Effector memory CD8-positive, alpha-beta T cell (primary cell): ENCODE results near the gene TTC9C.

Experiments
- ATAC-seq: fragments of 150-1000 bp; cut with Tn5 transposase; replicated peaks from 2 replicates; pipeline ENCODE4 v1.10.0; 2021; ENCODE audit warnings: mild to moderate bottlenecking, moderate library complexity
- DNase-seq, 3 experiments: peaks; one replicate each; pipeline ENCODE4 v3.0.0; 2021
- H3K27ac Mint-ChIP-seq, 2 donors: one replicate each; pipeline ENCODE4 v1.8.0; 2022; ENCODE audit warnings: mild to moderate bottlenecking in 2 of 2, mixed read lengths in 2 of 2, moderate library complexity in 2 of 2
- H3K27me3 Mint-ChIP-seq, 2 donors: one replicate each; pipeline ENCODE4 v1.8.0; 2022; ENCODE audit warnings: mixed read lengths in 2 of 2
- H3K36me3 Mint-ChIP-seq: one replicate; pipeline ENCODE4 v1.8.0; 2022; ENCODE audit warnings: mild to moderate bottlenecking, moderate library complexity, mixed read lengths; ENCODE audit not compliant: insufficient read depth
- H3K4me1 Mint-ChIP-seq, 2 donors: one replicate each; pipeline ENCODE4 v1.8.0; 2022; ENCODE audit warnings: low read depth in 2 of 2, mixed read lengths in 2 of 2
- H3K4me3 Mint-ChIP-seq, 2 donors: one replicate each; pipeline ENCODE4 v1.8.0; 2022; ENCODE audit warnings: mild to moderate bottlenecking in 2 of 2, mixed read lengths in 2 of 2, moderate library complexity in 2 of 2
- H3K9me3 Mint-ChIP-seq, 2 donors: one replicate each; pipeline ENCODE4 v1.8.0; 2022; ENCODE audit warnings: mixed read lengths in 2 of 2

TTC9C gene

GRCh38 chr11:62705413-62705812 is 22.9 kb upstream of the TTC9C start:
- peaks cover 40% of the 10 kb centered on the region for H3K36me3 Mint-ChIP-seq
- DNase-seq: no peak
- ATAC-seq: no peak
- H3K9me3 Mint-ChIP-seq: no peaks in the 10 kb centered on the region
- H3K4me1 Mint-ChIP-seq: peaks cover 29 to 35% of the 10 kb centered on the region in 2 donors
- peak overlapping the region; percentile 90 for H3K27ac Mint-ChIP-seq
- no peaks in the 10 kb centered on the region for H3K27me3 Mint-ChIP-seq
- peak overlapping the region; percentile 88 to 89 for H3K4me3 Mint-ChIP-seq

- H3K36me3 Mint-ChIP-seq: peaks cover 48% of the 10 kb centered on the region
- H3K4me3 Mint-ChIP-seq: peak overlapping the region; percentile 88 to 89
- H3K9me3 Mint-ChIP-seq: no peaks in the 10 kb centered on the region
- H3K4me1 Mint-ChIP-seq: peaks cover 29 to 35% of the 10 kb centered on the region in 2 donors
- peak; percentile 88 to 92 (median 90) for DNase-seq
- no peaks in the 10 kb centered on the region for H3K27me3 Mint-ChIP-seq
- H3K27ac Mint-ChIP-seq: peak overlapping the region; percentile 90
- ATAC-seq: peak; percentile 67
Measured at GRCh38 chr11:62705880-62706849, 22.1 kb upstream of the TTC9C start.

GRCh38 chr11:62706850-62707247 is 21.4 kb upstream of the TTC9C start:
- Mint-ChIP-seq H3K4me3 (peak overlapping the region; percentile 88 to 89), H3K9me3 (no peaks in the 10 kb centered on the region), H3K27ac (peak overlapping the region in 1 of 2 donors; percentile 32), H3K27me3 (no peaks in the 10 kb centered on the region), H3K36me3 (peaks cover 51% of the 10 kb centered on the region), H3K4me1 (peaks cover 29 to 35% of the 10 kb centered on the region in 2 donors)
- ATAC-seq (no peak), DNase-seq (no peak)

GRCh38 chr11:62707277-62707861 is 20.9 kb upstream of the TTC9C start, which contains the start of the genes BSCL2 and GNG3:
Gene BSCL2 (minus strand): TSS chr11:62707424. CDS start chr11:62707195, 229 bp downstream.
Gene GNG3 (plus strand): TSS chr11:62707676. CDS start chr11:62708296, 620 bp downstream.
- DNase-seq (no peak), ATAC-seq (no peak)
- Mint-ChIP-seq H3K4me1 (peaks cover 29 to 35% of the 10 kb centered on the region in 2 donors), H3K27ac (peak within 1 kb of the TSS; percentile 94 to 95), H3K27me3 (no peaks in the 10 kb centered on the region), H3K4me3 (peak within 1 kb of the TSS; percentile 89 to 90), H3K36me3 (peaks cover 53% of the 10 kb centered on the region), H3K9me3 (no peaks in the 10 kb centered on the region)

GRCh38 chr11:62708392-62708791 is 19.9 kb upstream of the TTC9C start:
- ATAC-seq (no peak), DNase-seq (no peak)
- Mint-ChIP-seq H3K27me3 (no peaks in the 10 kb centered on the region), H3K4me3 (peak overlapping the region; percentile 87 to 90), H3K9me3 (no peaks in the 10 kb centered on the region), H3K4me1 (peaks cover 31 to 35% of the 10 kb centered on the region in 2 donors), H3K27ac (peak overlapping the region; percentile 94 to 95), H3K36me3 (peaks cover 64% of the 10 kb centered on the region)

GRCh38 chr11:62708793-62709192 is 19.5 kb upstream of the TTC9C start:
- peaks cover 35% of the 10 kb centered on the region in 2 donors for H3K4me1 Mint-ChIP-seq
- DNase-seq (peak in 1 of 3 experiments; percentile 24), ATAC-seq (peak; percentile 13)
- peak overlapping the region; percentile 94 to 95 for H3K27ac Mint-ChIP-seq
- H3K9me3 Mint-ChIP-seq: no peaks in the 10 kb centered on the region
- peaks cover 68% of the 10 kb centered on the region for H3K36me3 Mint-ChIP-seq
- H3K4me3 Mint-ChIP-seq: peak overlapping the region; percentile 87 to 90
- H3K27me3 Mint-ChIP-seq: no peaks in the 10 kb centered on the region

- ATAC-seq (peak; percentile 76), DNase-seq (peak; percentile 96 to 97 (median 96))
- Mint-ChIP-seq H3K9me3 (no peaks in the 10 kb centered on the region), H3K4me1 (peaks cover 35 to 37% of the 10 kb centered on the region in 2 donors), H3K27ac (peak overlapping the region; percentile 94 to 95), H3K4me3 (peak overlapping the region; percentile 87 to 90), H3K27me3 (no peaks in the 10 kb centered on the region), H3K36me3 (peaks cover 73% of the 10 kb centered on the region)
Measured at GRCh38 chr11:62709247-62710000, 18.9 kb upstream of the TTC9C start.

- H3K27me3 Mint-ChIP-seq: no peaks in the 10 kb centered on the region
- peak overlapping the region; percentile 87 to 90 for H3K4me3 Mint-ChIP-seq
- ATAC-seq (no peak), DNase-seq (no peak)
- H3K27ac Mint-ChIP-seq: peak overlapping the region; percentile 94 to 95
- H3K36me3 Mint-ChIP-seq: peaks cover 79% of the 10 kb centered on the region
- no peaks in the 10 kb centered on the region for H3K9me3 Mint-ChIP-seq
- peaks cover 35 to 38% of the 10 kb centered on the region in 2 donors for H3K4me1 Mint-ChIP-seq
Measured at GRCh38 chr11:62710001-62710345, 18.3 kb upstream of the TTC9C start.

- H3K27me3 Mint-ChIP-seq: no peaks in the 10 kb centered on the region
- no peak for DNase-seq
- no peak overlapping the region for H3K4me3 Mint-ChIP-seq
- H3K4me1 Mint-ChIP-seq: peaks cover 20 to 30% of the 10 kb centered on the region in 2 donors
- peaks cover 86% of the 10 kb centered on the region for H3K36me3 Mint-ChIP-seq
- no peak for ATAC-seq
- H3K9me3 Mint-ChIP-seq: no peaks in the 10 kb centered on the region
- peak overlapping the region in 1 of 2 donors; percentile 61 for H3K27ac Mint-ChIP-seq
Measured at GRCh38 chr11:62712276-62712812, 15.9 kb upstream of the TTC9C start.

- H3K4me3 Mint-ChIP-seq: no peak overlapping the region
- ATAC-seq: no peak
- DNase-seq: no peak
- peaks cover 91% of the 10 kb centered on the region for H3K36me3 Mint-ChIP-seq
- H3K27me3 Mint-ChIP-seq: no peaks in the 10 kb centered on the region
- H3K4me1 Mint-ChIP-seq: peaks cover 19 to 31% of the 10 kb centered on the region in 2 donors
- H3K9me3 Mint-ChIP-seq: no peaks in the 10 kb centered on the region
- peak overlapping the region in 1 of 2 donors; percentile 61 for H3K27ac Mint-ChIP-seq
Measured at GRCh38 chr11:62712861-62713260, 15.4 kb upstream of the TTC9C start.

GRCh38 chr11:62713343-62713742 is 14.9 kb upstream of the TTC9C start:
- DNase-seq (no peak), ATAC-seq (no peak)
- no peak overlapping the region for H3K4me3 Mint-ChIP-seq
- H3K27ac Mint-ChIP-seq: no peak overlapping the region
- no peaks in the 10 kb centered on the region for H3K9me3 Mint-ChIP-seq
- H3K36me3 Mint-ChIP-seq: peaks cover 96% of the 10 kb centered on the region
- peaks cover 17 to 36% of the 10 kb centered on the region in 2 donors for H3K4me1 Mint-ChIP-seq
- H3K27me3 Mint-ChIP-seq: no peaks in the 10 kb centered on the region

GRCh38 chr11:62715150-62716130 is 12.8 kb upstream of the TTC9C start:
- H3K4me1 Mint-ChIP-seq: peaks cover 4 to 29% of the 10 kb centered on the region in 2 donors
- DNase-seq (no peak), ATAC-seq (no peak)
- H3K9me3 Mint-ChIP-seq: no peaks in the 10 kb centered on the region
- H3K27ac Mint-ChIP-seq: peak overlapping the region in 1 of 2 donors; percentile 41
- H3K4me3 Mint-ChIP-seq: no peak overlapping the region
- peaks cover 97% of the 10 kb centered on the region for H3K36me3 Mint-ChIP-seq
- H3K27me3 Mint-ChIP-seq: no peaks in the 10 kb centered on the region
